DMS53 (cell line): ENCODE measurements around the gene FBXO2.

ENCODE experiments used
- DNase-seq: peaks from one replicate; lab custom pipeline; 2025; lab: John Stamatoyannopoulos, UW

Gene FBXO2

GRCh38 chr1:11654137-11654938 is at the start of gene FBXO2, which contains the start of gene FBXO44:
FBXO2 (minus strand) TSS chr1:11654429; CDS start chr1:11654340, 89 bp downstream.
FBXO44 (plus strand) TSS chr1:11654877; CDS start chr1:11655836, 959 bp downstream.
- peak; percentile 59 for DNase-seq

GRCh38 chr1:11703357-11704193 is 49.3 kb upstream of the FBXO2 start:
- no peak for DNase-seq

GRCh38 chr1:11701981-11702803 is 48.0 kb upstream of the FBXO2 start:
- DNase-seq: no peak

GRCh38 chr1:11701551-11701961 is 47.3 kb upstream of the FBXO2 start:
- DNase-seq: peak; percentile 46

- DNase-seq: no peak
Observed at GRCh38 chr1:11700601-11701467, 46.6 kb upstream of the FBXO2 start.

- DNase-seq: no peak
Observed at GRCh38 chr1:11697893-11698210, 43.6 kb upstream of the FBXO2 start.

GRCh38 chr1:11697188-11697892 is 43.1 kb upstream of the FBXO2 start:
- no peak for DNase-seq

GRCh38 chr1:11695861-11696260 is 41.6 kb upstream of the FBXO2 start:
- no peak for DNase-seq

- DNase-seq: no peak
Observed at GRCh38 chr1:11693917-11694316, 39.7 kb upstream of the FBXO2 start.

GRCh38 chr1:11693024-11693590 is 38.9 kb upstream of the FBXO2 start:
- DNase-seq: peak; percentile 43

GRCh38 chr1:11691928-11692711 is 37.9 kb upstream of the FBXO2 start:
- no peak for DNase-seq

- DNase-seq: peak; percentile 66
Observed at GRCh38 chr1:11691302-11691914, 37.2 kb upstream of the FBXO2 start, which contains the start of gene DRAXIN. DRAXIN (plus strand) TSS chr1:11691710; CDS start chr1:11706259, 14,549 bp downstream.

- peak; percentile 75 for DNase-seq
Observed at GRCh38 chr1:11690397-11691301, 36.4 kb upstream of the FBXO2 start.

- no peak for DNase-seq
Observed at GRCh38 chr1:11688506-11688905, 34.3 kb upstream of the FBXO2 start.

- no peak for DNase-seq
Observed at GRCh38 chr1:11685210-11685752, 31.1 kb upstream of the FBXO2 start.

GRCh38 chr1:11684070-11684469 is 29.8 kb upstream of the FBXO2 start:
- DNase-seq: no peak

GRCh38 chr1:11682799-11683198 is 28.6 kb upstream of the FBXO2 start:
- no peak for DNase-seq
